T-helper 2 cell treated with Interferon-gamma antibody and Interleukin-4, amounts not matched to agents 5 μg/mL and 100 μg/mL, for 36 hours (primary cell): ENCODE data around the gene ACTR8.
A peak's percentile ranks its signal among the peaks of the same experiment; 100 is the strongest.
"Not testable (repeated sequence)": the region's sequence is repeated elsewhere in the genome, so short reads cannot be mapped to it uniquely, and the experiment has no call there.

Source experiments
- DNase-seq: peaks from one replicate; pipeline ENCODE4 v3.0.0; 2021; ENCODE audit warnings: low spot score
- H3K27ac Mint-ChIP-seq: one replicate; pipeline ENCODE4 v1.8.0; 2021; ENCODE audit warnings: mild to moderate bottlenecking, mixed read lengths
- H3K27me3 Mint-ChIP-seq: one replicate; pipeline ENCODE4 v1.8.0; 2021; ENCODE audit warnings: low read depth, mixed read lengths
- H3K36me3 Mint-ChIP-seq: one replicate; pipeline ENCODE4 v1.8.0; 2021; ENCODE audit warnings: low read depth, mixed read lengths
- H3K4me1 Mint-ChIP-seq: one replicate; pipeline ENCODE4 v1.8.0; 2021; ENCODE audit warnings: low read depth, mixed read lengths
- H3K4me3 Mint-ChIP-seq: one replicate; pipeline ENCODE4 v1.8.0; 2022; ENCODE audit warnings: mild to moderate bottlenecking, moderate library complexity, mixed read lengths
- H3K9me3 Mint-ChIP-seq: one replicate; pipeline ENCODE4 v1.8.0; 2021; ENCODE audit warnings: mixed read lengths

The ACTR8 gene

GRCh38 chr3:53881691-53882593 is at the start of gene ACTR8:
ACTR8 (minus strand) TSS chr3:53882152; CDS start chr3:53882101, 51 bp downstream.
- Mint-ChIP-seq H3K36me3 (peaks cover 44% of the 10 kb centered on the region), H3K27me3 (no peaks in the 10 kb centered on the region), H3K9me3 (no peaks in the 10 kb centered on the region), H3K27ac (peak within 1 kb of the TSS; percentile 99), H3K4me1 (peaks cover 23% of the 10 kb centered on the region), H3K4me3 (peak within 1 kb of the TSS; percentile 96)
- DNase-seq: peak; percentile 88

GRCh38 chr3:53927208-53927872 is 45.4 kb upstream of the ACTR8 start:
- not testable (repeated sequence) for H3K4me1 Mint-ChIP-seq, H3K27ac Mint-ChIP-seq, H3K27me3 Mint-ChIP-seq, H3K4me3 Mint-ChIP-seq, H3K9me3 Mint-ChIP-seq, DNase-seq, H3K36me3 Mint-ChIP-seq

GRCh38 chr3:53921296-53921695 is 39.3 kb upstream of the ACTR8 start:
- Mint-ChIP-seq H3K27ac (no peak overlapping the region), H3K9me3 (no peaks in the 10 kb centered on the region), H3K36me3 (no peaks in the 10 kb centered on the region), H3K4me3 (no peak overlapping the region), H3K27me3 (peaks cover 31% of the 10 kb centered on the region), H3K4me1 (no peaks in the 10 kb centered on the region)
- DNase-seq: no peak

GRCh38 chr3:53919741-53920140 is 37.8 kb upstream of the ACTR8 start:
- Mint-ChIP-seq H3K36me3 (no peaks in the 10 kb centered on the region), H3K4me3 (no peak overlapping the region), H3K27me3 (peaks cover 44% of the 10 kb centered on the region), H3K9me3 (no peaks in the 10 kb centered on the region), H3K4me1 (no peaks in the 10 kb centered on the region), H3K27ac (no peak overlapping the region)
- DNase-seq: no peak

GRCh38 chr3:53913401-53913800 is 31.4 kb upstream of the ACTR8 start:
- H3K27me3 Mint-ChIP-seq: peaks cover 59% of the 10 kb centered on the region
- H3K9me3 Mint-ChIP-seq: no peaks in the 10 kb centered on the region
- no peaks in the 10 kb centered on the region for H3K36me3 Mint-ChIP-seq
- DNase-seq: no peak
- H3K4me3 Mint-ChIP-seq: no peak overlapping the region
- no peaks in the 10 kb centered on the region for H3K4me1 Mint-ChIP-seq
- H3K27ac Mint-ChIP-seq: no peak overlapping the region

GRCh38 chr3:53902711-53903110 is 20.8 kb upstream of the ACTR8 start:
- no peak overlapping the region for H3K4me3 Mint-ChIP-seq
- no peaks in the 10 kb centered on the region for H3K4me1 Mint-ChIP-seq
- peaks cover 4% of the 10 kb centered on the region for H3K9me3 Mint-ChIP-seq
- peaks cover 48% of the 10 kb centered on the region for H3K27me3 Mint-ChIP-seq
- H3K36me3 Mint-ChIP-seq: no peaks in the 10 kb centered on the region
- DNase-seq: no peak
- H3K27ac Mint-ChIP-seq: no peak overlapping the region

- Mint-ChIP-seq H3K9me3 (peaks cover 4% of the 10 kb centered on the region), H3K27ac (no peak overlapping the region), H3K4me1 (no peaks in the 10 kb centered on the region), H3K36me3 (no peaks in the 10 kb centered on the region), H3K27me3 (peaks cover 48% of the 10 kb centered on the region), H3K4me3 (no peak overlapping the region)
- DNase-seq: no peak
Observed at GRCh38 chr3:53902067-53902466, 20.1 kb upstream of the ACTR8 start.

GRCh38 chr3:53900666-53901331 is 18.8 kb upstream of the ACTR8 start:
- H3K4me3 Mint-ChIP-seq: no peak overlapping the region
- H3K36me3 Mint-ChIP-seq: no peaks in the 10 kb centered on the region
- no peaks in the 10 kb centered on the region for H3K9me3 Mint-ChIP-seq
- no peak for DNase-seq
- no peaks in the 10 kb centered on the region for H3K4me1 Mint-ChIP-seq
- H3K27ac Mint-ChIP-seq: no peak overlapping the region
- peaks cover 43% of the 10 kb centered on the region for H3K27me3 Mint-ChIP-seq

GRCh38 chr3:53899750-53900149 is 17.8 kb upstream of the ACTR8 start:
- Mint-ChIP-seq H3K4me3 (no peak overlapping the region), H3K9me3 (no peaks in the 10 kb centered on the region), H3K27ac (no peak overlapping the region), H3K4me1 (no peaks in the 10 kb centered on the region), H3K27me3 (peaks cover 46% of the 10 kb centered on the region), H3K36me3 (no peaks in the 10 kb centered on the region)
- DNase-seq: no peak

- peaks cover 12% of the 10 kb centered on the region for H3K9me3 Mint-ChIP-seq
- H3K4me1 Mint-ChIP-seq: peaks cover 40% of the 10 kb centered on the region
Observed at GRCh38 chr3:53892286-53892637, 10.3 kb upstream of the ACTR8 start.

GRCh38 chr3:53891497-53892285 is 9.7 kb upstream of the ACTR8 start, which contains the start of gene SELENOK:
SELENOK (minus strand) TSS chr3:53891859.
- Mint-ChIP-seq H3K9me3 (peaks cover 12% of the 10 kb centered on the region), H3K36me3 (peaks cover 24% of the 10 kb centered on the region), H3K27me3 (peaks cover 18% of the 10 kb centered on the region), H3K4me3 (peak within 1 kb of the TSS; percentile 94), H3K4me1 (peaks cover 45% of the 10 kb centered on the region), H3K27ac (peak within 1 kb of the TSS; percentile 99)
- peak; percentile 99 for DNase-seq

More at GRCh38 chr3:53892286-53892637, 10.3 kb upstream of the ACTR8 start:
- no peak for DNase-seq
- Mint-ChIP-seq H3K36me3 (peaks cover 19% of the 10 kb centered on the region), H3K4me3 (peak overlapping the region; percentile 94), H3K27me3 (peaks cover 22% of the 10 kb centered on the region), H3K27ac (peak overlapping the region; percentile 99)

GRCh38 chr3:53890726-53891475 is 8.9 kb upstream of the ACTR8 start:
- H3K27me3 Mint-ChIP-seq: peaks cover 14% of the 10 kb centered on the region
- H3K9me3 Mint-ChIP-seq: peaks cover 12% of the 10 kb centered on the region
- peaks cover 28% of the 10 kb centered on the region for H3K36me3 Mint-ChIP-seq
- H3K27ac Mint-ChIP-seq: peak overlapping the region; percentile 99
- H3K4me3 Mint-ChIP-seq: peak overlapping the region; percentile 94
- peak; percentile 37 for DNase-seq
- peaks cover 45% of the 10 kb centered on the region for H3K4me1 Mint-ChIP-seq

GRCh38 chr3:53888232-53888631 is 6.3 kb upstream of the ACTR8 start:
- peaks cover 10% of the 10 kb centered on the region for H3K9me3 Mint-ChIP-seq
- H3K27ac Mint-ChIP-seq: no peak overlapping the region
- peak overlapping the region; percentile 6 for H3K4me3 Mint-ChIP-seq
- H3K4me1 Mint-ChIP-seq: peaks cover 44% of the 10 kb centered on the region
- peaks cover under 1% of the 10 kb centered on the region for H3K27me3 Mint-ChIP-seq
- DNase-seq: no peak
- peaks cover 34% of the 10 kb centered on the region for H3K36me3 Mint-ChIP-seq
